ENCODE data around the gene RFNG.

RFNG gene

GRCh38 chr17:81998691-81999438 lies 52.7 kb downstream of the RFNG start:
- in situ Hi-C loops (cut with HindIII; ENCODE audit: low pct_ligation_motif_present, low pct_unique_long_range_greater_than_20kb, low sequenced_read_pairs): no loop called here
- DNase-seq: no peak

GRCh38 chr17:81998212-81998611 lies 53.4 kb downstream of the RFNG start:
- no peak for DNase-seq
- in situ Hi-C loops (cut with HindIII; ENCODE audit: low pct_ligation_motif_present, low pct_unique_long_range_greater_than_20kb, low sequenced_read_pairs): no loop called here
